HUES6 (cell line): ENCODE measurements around the gene AMHR2.
A peak's percentile ranks its signal among the peaks of the same experiment; 100 is the strongest.

Experiments
- H3K27ac ChIP-seq: 2 replicates; pipeline ENCODE4 v1.7.0; 2013; ENCODE audit warnings: low read depth, mild to moderate bottlenecking, low read length, inconsistent platforms
- H3K27me3 ChIP-seq: 2 replicates; pipeline ENCODE4 v1.6.1; 2013; ENCODE audit warnings: low read length; ENCODE audit not compliant: control insufficient read depth, insufficient read depth
- H3K36me3 ChIP-seq: 2 replicates; pipeline ENCODE4 v1.6.1; 2013; ENCODE audit warnings: low read length; ENCODE audit not compliant: control insufficient read depth, insufficient read depth
- H3K4me1 ChIP-seq: 2 replicates; pipeline ENCODE4 v1.6.1; 2013; ENCODE audit warnings: low read length; ENCODE audit not compliant: control insufficient read depth, insufficient read depth
- H3K4me3 ChIP-seq: 2 replicates; pipeline ENCODE4 v1.5.1; 2013; ENCODE audit warnings: low read depth, low read length
- H3K9ac ChIP-seq: one replicate; pipeline ENCODE4 v1.6.1; 2013; ENCODE audit warnings: mild to moderate bottlenecking, low read length
- H3K9me3 ChIP-seq: 2 replicates; pipeline ENCODE4 v1.6.1; 2013; ENCODE audit warnings: low read depth, low read length; ENCODE audit not compliant: control insufficient read depth, insufficient read depth

The AMHR2 gene

DNA sequence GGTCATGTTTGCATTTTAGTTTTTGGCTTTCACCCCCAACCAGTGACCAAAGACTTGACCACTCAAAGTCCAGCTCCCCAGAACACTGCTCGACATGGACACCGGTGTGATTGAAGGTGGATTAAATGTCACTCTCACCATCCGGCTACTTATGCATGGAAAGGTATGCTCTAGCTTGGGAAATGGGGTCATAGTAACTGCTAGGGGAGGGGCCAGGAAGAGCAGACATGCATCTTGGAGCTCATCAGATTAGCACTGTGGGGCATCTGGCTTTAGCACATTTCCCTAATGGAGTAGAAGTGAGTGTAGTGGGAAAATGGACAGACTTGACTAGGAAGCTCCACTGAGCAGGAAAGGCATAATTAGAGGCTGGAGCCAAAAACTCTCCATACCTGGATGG, 31.1 kb downstream of the AMHR2 start:
- Histone ChIP-seq H3K27ac (no peak overlapping the region), H3K4me1 (peaks cover 16% of the 10 kb centered on the region), H3K9ac (peak overlapping the region; percentile 13), H3K36me3 (peaks cover 68% of the 10 kb centered on the region), H3K4me3 (peak overlapping the region; percentile 68; the same call in 1 of the 2 replicates), H3K9me3 (no peaks in the 10 kb centered on the region), H3K27me3 (no peaks in the 10 kb centered on the region)

DNA sequence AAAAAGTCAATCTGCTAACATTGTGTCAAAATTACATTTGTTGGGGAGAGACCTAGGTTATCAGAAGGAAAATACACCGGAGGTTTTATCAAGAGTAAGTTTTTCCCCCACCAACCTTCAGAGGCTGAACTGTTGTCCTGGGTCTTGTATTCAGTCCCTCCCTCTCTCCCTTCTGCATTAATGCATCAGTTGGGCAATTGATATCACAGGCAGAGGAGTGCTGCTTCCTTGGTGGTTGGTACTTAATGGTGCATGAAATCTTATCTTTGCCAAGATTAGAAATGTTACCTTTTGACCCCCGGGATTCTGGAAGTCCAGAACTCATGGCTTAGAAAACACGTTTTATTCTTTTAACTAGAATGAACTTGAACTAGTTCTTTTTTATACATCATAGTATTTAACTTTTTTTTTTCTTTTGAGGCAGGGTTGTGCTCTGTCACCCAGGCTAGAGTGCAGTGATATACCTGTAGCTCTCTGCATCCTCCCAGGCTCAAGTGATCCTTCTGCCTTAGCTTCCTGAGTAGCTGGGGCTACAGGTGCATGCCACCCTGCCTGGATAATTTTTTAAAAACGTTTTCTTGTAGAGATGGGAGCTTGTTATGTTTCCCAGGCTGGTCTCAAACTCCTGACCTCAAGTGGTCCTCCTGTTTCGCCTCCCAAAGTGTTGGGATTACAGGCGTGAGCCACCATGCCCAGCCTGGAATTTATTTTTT, 33.2 kb downstream of the AMHR2 start:
- Histone ChIP-seq H3K36me3 (peaks cover 89% of the 10 kb centered on the region), H3K27ac (no peak overlapping the region), H3K9me3 (no peaks in the 10 kb centered on the region), H3K9ac (no peak overlapping the region), H3K27me3 (no peaks in the 10 kb centered on the region), H3K4me1 (peaks cover 18% of the 10 kb centered on the region), H3K4me3 (no peak overlapping the region)

DNA sequence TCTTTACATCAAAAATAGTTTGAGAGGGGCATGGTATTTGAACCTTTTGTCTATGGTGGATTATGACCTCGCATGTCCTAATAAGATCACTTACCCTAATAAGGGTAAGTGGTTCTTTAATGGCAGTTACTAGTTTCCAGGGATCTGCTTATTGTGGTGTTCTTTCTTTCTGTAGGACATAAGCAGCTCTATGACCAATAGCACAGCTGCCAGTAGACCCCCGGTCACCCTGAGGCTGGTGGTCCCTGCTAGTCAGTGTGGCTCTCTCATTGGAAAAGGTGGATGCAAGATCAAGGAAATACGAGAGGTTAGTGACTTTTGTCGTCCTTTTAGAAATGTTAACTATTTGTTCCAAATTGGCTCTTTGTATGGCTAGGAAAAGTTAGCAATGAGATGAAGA, 35.4 kb downstream of the AMHR2 start:
- H3K27me3 ChIP-seq, result no peaks in the 10 kb centered on the region

DNA sequence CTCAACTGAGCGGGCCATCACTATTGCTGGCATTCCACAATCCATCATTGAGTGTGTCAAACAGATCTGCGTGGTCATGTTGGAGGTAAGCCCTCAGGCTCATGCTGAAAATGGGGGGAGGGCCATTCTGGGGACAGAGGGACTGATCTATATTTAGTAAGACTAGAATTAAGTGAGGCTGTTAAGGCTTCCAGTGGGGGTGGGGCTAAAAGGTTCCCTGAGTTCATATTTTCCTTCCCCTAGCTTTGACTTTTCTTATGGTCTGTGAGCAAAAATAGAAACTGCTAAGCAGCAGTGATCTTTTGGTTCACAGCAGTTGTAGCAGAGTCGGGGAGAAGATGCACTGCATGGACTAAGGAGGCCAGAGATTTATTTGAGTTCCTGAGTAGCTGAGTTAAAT, 37.4 kb downstream of the AMHR2 start:
- Histone ChIP-seq H3K27me3 (no peaks in the 10 kb centered on the region), H3K4me3 (no peak overlapping the region), H3K4me1 (peaks cover 9% of the 10 kb centered on the region), H3K9me3 (no peaks in the 10 kb centered on the region), H3K36me3 (peaks cover 100% of the 10 kb centered on the region), H3K9ac (no peak overlapping the region), H3K27ac (no peak overlapping the region)

More for the DNA sequence above, 35.4 kb downstream of the AMHR2 start:
- no peaks in the 10 kb centered on the region for H3K9me3 ChIP-seq
- H3K27ac ChIP-seq, result no peak overlapping the region
- peaks cover 16% of the 10 kb centered on the region for H3K4me1 ChIP-seq
- no peak overlapping the region for H3K4me3 ChIP-seq
- H3K9ac ChIP-seq, result no peak overlapping the region
- H3K36me3 ChIP-seq, result peaks cover 100% of the 10 kb centered on the region

DNA sequence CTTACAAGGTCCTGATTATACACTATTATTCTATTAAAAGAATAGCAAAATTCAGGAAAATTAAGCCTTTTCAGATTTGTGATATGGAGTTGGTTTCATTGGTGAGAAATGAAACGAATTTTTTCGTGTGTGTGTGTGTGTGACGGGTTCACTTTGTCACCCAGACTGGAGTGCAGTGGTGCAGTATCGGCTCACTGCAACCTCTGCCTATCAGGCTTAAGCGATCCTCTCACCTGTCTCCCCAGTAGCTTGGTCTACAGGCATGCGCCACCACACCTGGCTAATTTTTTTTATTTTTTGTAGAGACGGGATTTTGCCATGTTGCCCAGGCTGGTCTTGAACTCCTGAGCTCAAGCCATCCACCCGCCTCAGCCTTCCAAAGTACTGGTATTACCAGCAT, 37.9 kb downstream of the AMHR2 start:
- Histone ChIP-seq H3K36me3 (peaks cover 100% of the 10 kb centered on the region), H3K27me3 (no peaks in the 10 kb centered on the region), H3K4me1 (peaks cover 9% of the 10 kb centered on the region), H3K27ac (no peak overlapping the region), H3K4me3 (no peak overlapping the region), H3K9ac (no peak overlapping the region), H3K9me3 (no peaks in the 10 kb centered on the region)

DNA sequence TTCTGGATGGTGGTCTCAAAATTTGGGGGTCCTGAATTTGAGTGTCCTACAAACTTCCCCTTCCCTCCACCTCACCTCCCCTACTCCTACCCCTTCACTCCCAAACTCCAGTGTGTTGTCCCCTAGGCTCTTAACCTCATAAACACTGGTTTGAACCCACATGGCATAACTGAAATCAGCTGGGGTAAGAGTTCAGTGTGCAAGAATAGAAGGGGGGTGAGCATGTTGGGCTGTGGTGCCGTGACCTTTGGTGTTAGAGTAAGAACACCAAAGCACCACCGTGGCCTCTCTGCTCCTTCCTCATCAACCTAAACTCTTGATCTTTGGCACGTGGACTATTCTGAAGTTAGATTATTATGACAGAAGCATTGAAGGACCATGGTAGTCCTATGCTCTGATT, 39.3 kb downstream of the AMHR2 start:
- no peak overlapping the region for H3K27ac ChIP-seq
- no peak overlapping the region for H3K9ac ChIP-seq
- H3K4me1 ChIP-seq, result peaks cover 9% of the 10 kb centered on the region
- H3K9me3 ChIP-seq, result no peaks in the 10 kb centered on the region
- H3K36me3 ChIP-seq, result peaks cover 100% of the 10 kb centered on the region
- H3K4me3 ChIP-seq, result no peak overlapping the region
- H3K27me3 ChIP-seq, result no peaks in the 10 kb centered on the region

DNA sequence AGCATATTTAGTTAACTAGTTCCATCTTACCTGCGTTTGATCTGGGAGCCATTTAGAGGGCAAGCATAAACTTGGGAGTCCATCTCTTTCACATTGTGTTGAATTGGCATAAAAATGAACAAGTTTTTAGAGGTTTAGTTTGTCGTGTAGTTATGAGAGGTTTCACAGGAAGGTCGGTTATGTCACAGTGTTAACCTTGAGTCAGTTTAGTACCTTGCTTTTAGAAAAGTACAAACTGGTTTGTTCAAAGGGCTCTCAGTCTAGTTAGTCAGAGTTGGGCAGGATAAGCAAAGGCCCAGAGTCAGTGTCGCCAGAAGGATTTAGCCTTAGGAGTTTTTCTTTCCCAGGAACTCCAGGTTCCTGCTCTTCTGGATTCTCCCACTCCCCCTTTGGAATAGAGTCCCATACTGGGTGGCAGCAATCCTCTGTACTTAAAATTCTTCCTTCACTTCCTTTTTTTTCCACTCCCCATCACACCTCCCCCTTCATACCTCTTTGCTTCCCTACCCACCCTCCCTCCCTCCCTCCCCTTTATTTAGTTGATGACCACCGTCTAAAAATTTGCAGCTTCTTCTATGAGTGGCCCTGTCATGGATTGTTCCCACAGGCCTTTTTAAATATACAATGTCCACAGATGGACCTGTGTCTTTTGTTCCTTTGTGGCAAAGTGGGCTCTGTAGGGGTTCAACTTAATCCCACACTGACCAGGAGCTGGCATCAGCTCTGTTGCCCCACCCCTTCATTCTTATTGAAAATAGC, 40.3 kb downstream of the AMHR2 start:
- H3K4me3 ChIP-seq, result no peak overlapping the region
- no peaks in the 10 kb centered on the region for H3K27me3 ChIP-seq
- H3K9me3 ChIP-seq, result no peaks in the 10 kb centered on the region
- peaks cover 9% of the 10 kb centered on the region for H3K4me1 ChIP-seq
- peaks cover 100% of the 10 kb centered on the region for H3K36me3 ChIP-seq
- peak overlapping the region; percentile 2; the same call in 1 of the 2 replicates for H3K27ac ChIP-seq
- H3K9ac ChIP-seq, result no peak overlapping the region

DNA sequence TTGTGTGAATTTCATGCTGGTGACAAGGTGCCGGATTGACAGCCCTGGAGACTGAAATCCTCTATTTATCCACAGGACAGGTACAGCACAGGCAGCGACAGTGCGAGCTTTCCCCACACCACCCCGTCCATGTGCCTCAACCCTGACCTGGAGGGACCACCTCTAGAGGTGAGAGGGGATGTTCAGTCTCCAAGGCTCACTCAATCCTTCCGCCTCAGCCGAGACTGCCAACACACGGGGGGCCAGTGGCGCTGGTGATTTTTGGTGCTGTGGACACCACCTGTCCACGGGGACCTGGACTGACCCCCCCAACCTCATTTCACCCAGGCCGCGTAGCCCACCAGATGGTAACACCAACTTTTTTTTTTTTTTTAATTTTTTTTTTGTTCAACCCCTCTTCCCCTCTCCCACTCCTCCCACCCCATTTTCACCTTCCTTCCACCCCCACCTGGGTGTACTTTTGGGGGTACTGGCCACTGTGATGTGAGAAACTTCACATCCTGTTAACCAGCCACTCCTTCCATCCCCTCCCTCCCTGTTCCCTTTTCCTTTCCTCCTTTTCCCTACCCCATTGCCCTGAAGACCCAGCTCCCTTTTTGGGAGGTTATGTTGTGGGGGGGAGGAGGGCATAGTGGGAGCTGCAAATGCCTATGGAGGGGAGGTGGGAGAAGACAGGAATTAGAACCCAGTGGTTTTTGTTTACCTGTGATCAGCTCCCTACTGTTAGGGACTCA, 41.2 kb downstream of the AMHR2 start:
- Histone ChIP-seq H3K4me3 (no peak overlapping the region), H3K27ac (no peak overlapping the region), H3K4me1 (peaks cover 6% of the 10 kb centered on the region), H3K36me3 (peaks cover 100% of the 10 kb centered on the region), H3K9ac (no peak overlapping the region), H3K9me3 (no peaks in the 10 kb centered on the region), H3K27me3 (no peaks in the 10 kb centered on the region)

DNA sequence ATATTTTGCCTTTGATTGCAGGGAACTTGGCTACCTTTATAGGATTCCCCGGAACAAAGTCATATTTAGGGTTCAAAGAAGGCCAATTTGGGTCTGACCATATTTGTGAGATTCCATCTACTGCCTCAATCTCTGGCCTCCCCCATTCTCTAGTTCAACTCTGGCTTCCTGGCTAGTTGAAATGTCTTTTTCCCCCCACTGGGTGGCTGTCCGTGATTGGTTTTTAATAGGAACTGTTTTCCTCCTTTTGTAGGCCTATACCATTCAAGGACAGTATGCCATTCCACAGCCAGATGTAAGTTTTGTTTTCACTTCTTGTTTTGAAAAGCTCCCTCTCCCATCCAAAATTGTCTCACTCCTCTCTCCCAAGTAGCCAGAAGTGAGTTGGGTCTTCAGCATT, 42.0 kb downstream of the AMHR2 start:
- no peak overlapping the region for H3K4me3 ChIP-seq
- H3K9me3 ChIP-seq, result no peaks in the 10 kb centered on the region
- peaks cover 6% of the 10 kb centered on the region for H3K4me1 ChIP-seq
- no peak overlapping the region for H3K27ac ChIP-seq
- peaks cover 100% of the 10 kb centered on the region for H3K36me3 ChIP-seq
- no peak overlapping the region for H3K9ac ChIP-seq
- no peaks in the 10 kb centered on the region for H3K27me3 ChIP-seq

DNA sequence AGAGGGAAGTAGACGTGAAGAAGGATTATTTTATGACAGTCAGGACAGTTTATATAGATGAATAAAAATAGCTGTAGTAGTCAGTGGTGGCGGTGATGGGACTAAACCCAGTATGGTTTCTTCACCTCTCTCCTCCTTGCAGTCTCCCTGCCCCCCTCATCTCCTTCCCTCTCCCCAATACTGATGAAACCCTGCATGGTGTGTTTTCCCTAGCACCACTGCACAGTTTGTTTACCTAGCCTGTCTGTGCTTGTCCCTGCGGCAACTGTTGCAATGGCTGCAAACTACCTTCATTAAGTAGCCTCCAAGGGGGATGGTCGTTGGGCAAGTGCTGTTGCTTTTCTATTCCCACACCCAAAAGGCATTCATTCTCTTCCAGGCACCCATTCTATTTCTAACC, 43.0 kb downstream of the AMHR2 start:
- H3K9me3 ChIP-seq, result no peaks in the 10 kb centered on the region
- peaks cover 6% of the 10 kb centered on the region for H3K4me1 ChIP-seq
- H3K36me3 ChIP-seq, result peaks cover 100% of the 10 kb centered on the region
- H3K9ac ChIP-seq, result no peak overlapping the region
- H3K27me3 ChIP-seq, result no peaks in the 10 kb centered on the region
- H3K27ac ChIP-seq, result no peak overlapping the region
- no peak overlapping the region for H3K4me3 ChIP-seq

DNA sequence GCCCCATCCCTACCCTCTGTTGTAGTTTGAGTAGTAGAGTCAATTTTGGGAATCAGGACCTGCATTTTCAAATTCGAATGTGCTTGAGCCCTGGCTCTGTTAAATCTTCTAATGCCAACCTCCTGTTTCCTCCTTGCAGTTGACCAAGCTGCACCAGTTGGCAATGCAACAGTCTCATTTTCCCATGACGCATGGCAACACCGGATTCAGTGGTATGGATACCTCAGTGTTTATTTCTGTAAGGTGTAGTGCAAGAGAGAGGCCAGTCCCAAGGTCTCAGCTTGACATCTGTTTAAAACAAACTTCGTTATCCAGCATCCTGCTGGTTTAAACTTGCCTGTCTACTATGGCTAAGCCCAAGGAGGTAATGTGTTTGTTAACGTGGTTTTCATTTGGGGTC, 43.4 kb downstream of the AMHR2 start:
- Histone ChIP-seq H3K27ac (no peak overlapping the region), H3K9me3 (no peaks in the 10 kb centered on the region), H3K4me1 (peaks cover 6% of the 10 kb centered on the region), H3K27me3 (no peaks in the 10 kb centered on the region), H3K9ac (no peak overlapping the region), H3K4me3 (no peak overlapping the region), H3K36me3 (peaks cover 100% of the 10 kb centered on the region)
